ENCODE data around the gene C1D. TPM values are rescaled to one million over a fixed set of nuclear protein-coding genes. Genes with fewer than 3 reads are reported as not detected.

C1D gene
- total and polyA plus RNA-seq, 11 donors = 7.9 to 40.4 (median 16.9) TPM

DNA sequence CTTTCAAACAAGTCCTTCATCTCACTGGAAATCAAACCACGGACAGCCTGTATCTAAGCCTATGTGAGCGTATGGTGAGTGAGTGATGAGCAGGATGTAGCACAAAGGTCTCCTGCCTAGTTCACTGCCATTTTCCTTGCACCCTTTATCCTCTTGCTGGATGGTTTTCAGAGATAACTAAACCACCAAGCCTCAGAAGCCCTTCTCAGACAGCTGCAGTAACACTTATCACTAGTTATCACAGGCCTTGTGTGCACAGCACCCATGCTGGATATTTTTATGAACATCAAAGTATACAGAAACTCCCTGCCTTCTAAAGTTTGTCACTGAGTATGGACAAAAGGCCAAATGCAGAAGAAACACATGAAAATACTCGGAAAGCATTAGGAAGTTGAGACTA lies 69.5 kb downstream of the C1D start:
- WGBS, 4 donors = 72 to 85% (median 82%) methylated on average over 3 of the region's 3 CpGs
- peaks cover 0 to 3% (median 0%) of the 10 kb centered on the region in 12 donors for H3K9me3 ChIP-seq

DNA sequence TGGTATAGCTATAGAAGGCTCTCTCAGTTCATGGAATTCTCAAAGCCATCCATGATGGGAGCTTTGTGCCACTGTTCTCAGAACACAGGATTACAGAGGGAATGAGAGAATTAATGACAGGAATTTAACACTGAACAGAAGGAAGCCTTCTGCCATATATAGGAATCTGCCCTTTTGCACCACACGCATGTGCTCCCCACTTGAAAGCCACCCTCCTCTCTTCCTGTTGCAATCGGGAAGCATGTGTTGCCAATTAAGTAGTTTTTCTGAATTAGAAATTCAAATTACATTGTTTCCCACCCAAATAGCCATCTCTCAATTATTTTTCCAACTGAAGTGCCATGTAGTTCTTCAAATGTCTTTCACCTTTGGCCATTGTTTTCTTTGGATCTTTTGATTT lies 71.3 kb downstream of the C1D start:
- TF ChIP-seq, protein P1, sequence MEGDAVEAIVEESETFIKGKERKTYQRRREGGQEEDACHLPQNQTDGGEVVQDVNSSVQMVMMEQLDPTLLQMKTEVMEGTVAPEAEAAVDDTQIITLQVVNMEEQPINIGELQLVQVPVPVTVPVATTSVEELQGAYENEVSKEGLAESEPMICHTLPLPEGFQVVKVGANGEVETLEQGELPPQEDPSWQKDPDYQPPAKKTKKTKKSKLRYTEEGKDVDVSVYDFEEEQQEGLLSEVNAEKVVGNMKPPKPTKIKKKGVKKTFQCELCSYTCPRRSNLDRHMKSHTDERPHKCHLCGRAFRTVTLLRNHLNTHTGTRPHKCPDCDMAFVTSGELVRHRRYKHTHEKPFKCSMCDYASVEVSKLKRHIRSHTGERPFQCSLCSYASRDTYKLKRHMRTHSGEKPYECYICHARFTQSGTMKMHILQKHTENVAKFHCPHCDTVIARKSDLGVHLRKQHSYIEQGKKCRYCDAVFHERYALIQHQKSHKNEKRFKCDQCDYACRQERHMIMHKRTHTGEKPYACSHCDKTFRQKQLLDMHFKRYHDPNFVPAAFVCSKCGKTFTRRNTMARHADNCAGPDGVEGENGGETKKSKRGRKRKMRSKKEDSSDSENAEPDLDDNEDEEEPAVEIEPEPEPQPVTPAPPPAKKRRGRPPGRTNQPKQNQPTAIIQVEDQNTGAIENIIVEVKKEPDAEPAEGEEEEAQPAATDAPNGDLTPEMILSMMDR (IDR thresholded peaks at IDR 0.05) = no peak
- no peak for TF ChIP-seq POLR2A (IDR thresholded peaks at IDR 0.05)
- H3K36me3 ChIP-seq = no peaks in the 10 kb centered on the region
- peaks cover 0 to 4% (median 0%) of the 10 kb centered on the region in 9 donors for H3K27me3 ChIP-seq
- H3K27ac ChIP-seq = no peak overlapping the region
- H3K4me3 ChIP-seq = no peak overlapping the region
- H3K9me3 ChIP-seq = peaks cover 0 to 6% (median 0%) of the 10 kb centered on the region in 12 donors
- H3K4me1 ChIP-seq = no peaks in the 10 kb centered on the region
- DNase-seq (no peak), ATAC-seq (no peak)
- intact Hi-C loops (cut with DNase I) = no loop called here
- 51 to 61% (median 56%) methylated on average over 2 of the region's 2 CpGs for WGBS, 4 donors

More for the DNA sequence above, 69.5 kb downstream of the C1D start:
- H3K27ac ChIP-seq = no peak overlapping the region
- no peak overlapping the region for H3K4me3 ChIP-seq
- TF ChIP-seq, protein P1 (IDR thresholded peaks at IDR 0.05) = no peak
- TF ChIP-seq POLR2A (IDR thresholded peaks at IDR 0.05) = no peak
- no peaks in the 10 kb centered on the region for H3K36me3 ChIP-seq
- no peak for DNase-seq
- no peak for ATAC-seq
- intact Hi-C loops (cut with DNase I) = no loop called here
- H3K4me1 ChIP-seq = no peaks in the 10 kb centered on the region
- H3K27me3 ChIP-seq = peaks cover 0 to 4% (median 0%) of the 10 kb centered on the region in 9 donors

Other genes starting within 250 kb of the C1D start
- 10 to 100 TPM in 3 of 9 donors, 1 to 10 TPM in 6; 6.6 to 11.3 (median 8.8) TPM for gene PNO1, start 94.9 kb upstream of the C1D start, total RNA-seq
- 10 to 100 TPM in 1 of 2 donors, 1 to 10 TPM in 1; 4.5 to 20.1 TPM for gene PNO1, start 94.9 kb upstream of the C1D start, polyA plus RNA-seq
- gene PPP3R1, start 189.5 kb upstream of the C1D start, total RNA-seq = 10 to 100 TPM; 13.8 to 50.9 (median 35.3) TPM
- 10 to 100 TPM; 13.4 to 22.6 TPM for gene PPP3R1, start 189.5 kb upstream of the C1D start, polyA plus RNA-seq